GM19351 (cell line): ENCODE results near the gene APLN.
A peak's percentile ranks its signal among the peaks of the same experiment; 100 is the strongest.

Experiments used
- ATAC-seq: cut with Tn5 transposase; IDR thresholded peaks from one replicate; pipeline ENCODE4 v1.9.1; 2021; ENCODE audit warnings: mild to moderate bottlenecking, moderate library complexity; ENCODE audit not compliant: unreplicated experiment

Gene APLN

GRCh38 chrX:129663171-129663570, 8.4 kb upstream of the APLN start:
- no peak for ATAC-seq

GRCh38 chrX:129661369-129661768, 6.6 kb upstream of the APLN start:
- no peak for ATAC-seq

- ATAC-seq = no peak
Measured at GRCh38 chrX:129659861-129660260, 5.1 kb upstream of the APLN start.

- ATAC-seq = no peak
Measured at GRCh38 chrX:129659141-129659540, 4.4 kb upstream of the APLN start.

GRCh38 chrX:129658429-129658828, 3.7 kb upstream of the APLN start:
- no peak for ATAC-seq

DNA sequence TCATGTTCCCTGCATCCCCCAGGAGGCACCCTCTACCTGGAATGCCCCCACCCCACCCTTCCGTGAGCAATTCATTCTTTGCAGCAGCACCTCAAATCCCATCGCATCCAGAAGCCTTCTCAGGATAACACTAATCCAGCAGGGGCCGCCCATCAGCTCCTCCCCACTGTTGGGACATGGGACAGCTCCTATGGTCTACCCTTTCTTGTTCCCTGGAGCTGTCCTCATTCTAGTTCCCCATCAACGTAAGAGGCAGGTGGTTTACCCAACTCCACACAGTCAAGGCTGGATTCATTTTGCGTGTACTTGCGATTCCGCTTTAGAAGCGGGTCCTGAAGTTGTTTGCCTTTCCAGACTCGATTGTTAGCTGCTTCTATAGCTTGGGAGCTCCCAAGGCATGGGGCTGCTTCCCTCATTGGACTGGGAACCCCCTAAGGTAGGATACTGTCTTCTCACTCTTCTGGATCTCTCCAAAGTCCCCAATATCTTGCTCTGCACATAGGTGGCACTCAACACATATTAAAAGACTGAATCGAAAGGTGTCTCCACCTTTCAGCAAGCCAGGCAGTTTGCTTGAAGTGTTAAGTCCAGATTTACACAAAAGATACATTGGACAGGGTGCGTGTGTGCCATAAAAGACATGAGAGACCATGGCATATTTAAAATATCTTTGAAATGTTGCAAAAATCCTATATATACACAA, 942 bp upstream of the APLN start:
- no peak for ATAC-seq

DNA sequence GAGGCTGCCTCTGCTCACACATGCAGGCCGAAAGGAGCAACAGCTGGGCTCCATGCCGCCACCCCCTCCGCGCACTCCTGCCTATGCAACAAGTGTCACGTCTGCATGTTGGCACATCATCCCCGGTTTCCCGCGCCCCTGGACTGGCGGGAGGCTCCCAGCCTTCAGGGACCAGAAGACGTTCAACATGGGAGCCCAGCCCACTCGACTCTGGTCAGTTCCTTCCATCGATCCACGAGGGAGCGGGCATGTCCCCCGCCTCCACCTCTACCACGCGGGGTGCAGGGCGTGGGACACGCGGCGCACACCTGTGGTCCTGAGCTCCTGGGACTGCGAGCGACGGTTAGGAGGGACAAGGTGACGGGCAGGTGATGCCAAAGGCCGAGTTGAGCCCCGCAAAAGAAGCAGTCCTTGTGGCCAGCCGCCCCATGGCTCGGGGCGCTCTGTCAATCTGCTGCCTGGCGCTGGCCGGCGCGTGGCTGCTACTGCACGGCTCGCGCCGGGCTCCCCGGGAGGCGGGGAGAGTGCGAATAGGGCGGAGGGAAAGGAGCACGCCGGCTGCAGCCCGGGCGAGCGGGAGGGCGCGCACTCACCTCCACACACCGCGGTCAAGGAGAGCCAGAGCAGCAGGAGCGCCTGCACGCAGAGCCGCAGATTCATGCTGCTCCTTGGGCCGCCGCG, 645 bp downstream of the APLN start:
- ATAC-seq = peak; percentile 44

DNA sequence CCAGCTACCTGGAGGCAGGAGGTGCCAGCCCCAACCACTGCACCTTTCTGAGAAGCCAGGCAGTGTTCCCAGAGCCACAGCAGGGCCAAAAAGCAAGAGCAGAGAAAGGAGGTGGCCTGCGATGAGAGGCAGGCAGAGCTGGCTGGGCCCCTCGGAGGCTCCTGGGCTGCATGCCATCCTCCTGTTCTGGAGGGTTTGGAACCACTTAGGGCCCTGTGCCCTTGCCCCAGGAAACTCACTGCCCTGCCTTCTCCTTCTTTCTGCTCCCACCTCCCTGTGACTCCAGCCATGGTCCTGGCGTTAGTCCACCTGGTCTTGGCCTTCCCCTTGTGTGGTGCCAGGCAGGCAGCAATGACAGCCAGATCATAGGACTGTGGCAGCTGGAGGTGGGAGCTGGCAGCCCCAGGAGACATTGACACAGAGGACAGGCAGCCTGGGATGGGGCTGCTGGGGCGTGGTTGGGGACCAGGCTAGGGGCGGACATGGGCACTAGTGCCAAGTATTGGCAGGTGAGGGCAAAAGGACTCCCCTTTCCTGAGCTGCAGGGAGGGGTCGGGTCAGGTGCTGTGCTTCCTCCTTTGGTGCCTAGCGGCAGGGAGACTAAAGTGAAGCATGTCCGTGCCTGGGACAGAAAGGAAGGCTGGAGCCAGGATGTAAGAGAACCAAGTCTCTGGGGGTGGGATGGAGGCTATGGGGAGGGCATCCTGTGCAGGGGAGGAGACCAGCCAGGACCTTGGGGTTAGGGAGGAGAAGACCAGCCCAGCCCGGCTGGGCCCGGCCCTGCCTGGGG, 1.4 kb downstream of the APLN start:
- peak; percentile 3 for ATAC-seq

- no peak for ATAC-seq
Measured at GRCh38 chrX:129652565-129653169, 2.1 kb downstream of the APLN start.

DNA sequence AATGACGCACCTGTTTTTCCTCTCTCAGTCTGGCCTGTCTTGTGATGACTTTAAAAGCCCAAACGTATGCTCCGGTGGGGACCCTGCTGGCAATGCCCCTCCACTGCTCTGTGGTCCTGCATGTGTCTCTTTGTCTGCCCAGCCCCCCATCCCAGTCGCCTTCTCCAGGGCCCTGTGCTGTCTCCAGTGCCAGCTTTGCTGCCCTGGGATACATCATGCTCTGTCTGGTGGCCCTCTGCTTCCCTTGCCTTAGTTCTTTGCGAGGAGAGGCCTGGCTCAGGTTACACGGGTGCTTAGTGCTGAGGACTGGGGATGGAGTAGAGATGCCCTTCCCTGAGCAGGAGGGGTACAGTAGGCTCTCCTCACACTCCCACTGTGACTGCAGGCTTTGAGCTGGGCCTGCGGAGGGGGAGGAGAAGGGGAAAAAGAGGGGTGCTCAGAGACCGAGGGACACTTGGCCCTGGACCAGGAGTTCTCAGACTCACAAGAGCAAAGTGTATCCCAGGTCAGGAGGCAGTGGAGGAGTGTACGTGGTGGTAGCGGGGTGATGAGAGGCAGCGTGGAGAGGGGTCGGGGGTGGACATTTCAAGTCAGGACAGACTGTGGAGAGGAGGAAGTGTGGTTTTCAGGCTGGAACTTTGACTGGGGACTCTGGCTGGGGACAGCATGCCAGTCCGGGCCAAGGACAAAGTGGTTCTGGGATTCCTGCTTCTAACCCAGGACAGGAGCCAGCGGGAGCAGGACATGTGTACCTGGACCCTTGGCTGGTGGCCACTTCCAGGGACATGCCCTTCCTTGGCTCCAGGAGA, 2.8 kb downstream of the APLN start:
- ATAC-seq = no peak

GRCh38 chrX:129650821-129651510, 3.8 kb downstream of the APLN start:
- no peak for ATAC-seq

- ATAC-seq = no peak
Measured at GRCh38 chrX:129650183-129650689, 4.5 kb downstream of the APLN start.

DNA sequence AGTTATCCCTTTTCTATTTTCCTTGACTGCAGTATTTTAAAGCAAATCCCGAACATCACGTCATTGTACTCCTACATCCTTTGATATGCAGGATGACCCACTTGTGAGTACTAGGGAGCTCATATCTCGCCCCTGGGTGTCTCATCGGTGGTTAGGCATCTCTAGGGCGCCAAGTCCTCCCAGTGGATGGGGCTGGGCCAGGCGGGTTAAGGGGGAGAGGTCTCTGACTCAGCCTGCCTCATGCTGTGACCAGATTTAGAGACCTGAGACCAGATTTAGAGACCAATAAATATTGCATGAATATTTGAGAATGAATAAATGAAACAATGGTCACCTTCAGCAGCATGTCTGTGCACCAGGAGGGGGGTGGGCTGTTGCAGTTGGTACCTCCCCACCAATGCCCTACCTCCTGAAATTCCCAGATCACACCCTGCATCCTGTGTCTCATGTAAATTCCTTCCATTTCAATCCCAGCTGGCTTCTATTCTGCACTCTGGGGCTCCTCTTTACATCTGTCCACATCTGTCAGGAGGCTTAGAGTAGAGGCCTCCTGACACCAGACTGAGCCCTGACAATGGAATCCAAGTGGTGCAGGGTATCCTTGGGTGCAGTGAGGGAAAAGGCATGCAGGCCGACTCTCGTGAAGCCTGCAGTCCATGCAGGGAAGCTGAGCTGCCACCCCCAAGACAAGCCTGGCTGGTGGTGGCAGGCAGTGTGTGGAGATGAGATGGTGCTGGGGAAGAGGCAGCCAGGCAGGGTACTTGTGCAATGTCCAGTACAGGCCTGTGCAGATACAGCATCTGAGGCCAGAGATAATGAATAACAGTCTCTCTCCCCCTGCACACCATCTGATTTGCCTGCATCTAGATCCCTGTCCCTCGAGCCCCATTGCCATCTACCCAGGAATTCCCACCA, 5.2 kb downstream of the APLN start:
- no peak for ATAC-seq

DNA sequence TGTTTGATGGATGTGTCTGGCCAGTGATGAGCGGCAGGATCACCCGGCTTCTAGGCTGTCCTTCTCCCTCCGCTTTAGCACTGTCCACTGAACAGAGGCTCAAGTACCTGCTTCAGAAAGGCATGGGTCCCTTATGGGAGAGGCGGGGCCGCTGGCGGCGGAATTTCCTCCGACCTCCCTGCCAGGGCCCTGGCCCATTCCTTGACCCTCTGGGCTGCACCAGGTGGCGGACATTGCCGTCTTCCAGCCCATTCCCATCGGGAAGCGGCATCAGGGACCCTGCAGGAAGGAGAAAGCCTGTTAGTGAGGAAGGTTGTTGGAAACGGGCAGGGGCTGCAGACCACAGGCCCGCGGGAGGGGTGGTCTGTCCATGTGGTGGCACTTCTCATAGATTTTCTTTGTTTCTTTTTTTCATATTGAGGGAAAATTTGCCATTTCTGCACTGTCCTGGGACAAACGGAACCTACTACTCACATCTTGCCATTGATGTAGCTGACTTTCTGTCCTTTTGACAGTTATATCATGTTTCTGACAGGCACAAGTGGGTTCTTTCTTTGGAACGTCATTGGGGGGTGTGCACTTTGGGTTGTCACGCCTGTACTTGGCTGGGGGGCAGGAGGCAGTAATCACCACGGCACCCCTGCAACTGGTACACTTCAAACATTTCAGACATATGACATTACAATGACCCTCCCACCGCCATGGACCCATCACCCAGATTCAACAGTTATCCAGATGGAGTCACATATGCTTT, 6.1 kb downstream of the APLN start:
- ATAC-seq = no peak

GRCh38 chrX:129647418-129648410, 7.0 kb downstream of the APLN start:
- ATAC-seq = no peak

- no peak for ATAC-seq
Measured at GRCh38 chrX:129646566-129647417, 8.0 kb downstream of the APLN start.
